ENCODE results near the gene MAL.
A peak's percentile ranks its signal among the peaks of the same experiment; 100 is the strongest.

The MAL gene

GRCh38 chr2:95010718-95011117 lies 14.8 kb upstream of the MAL start:
- Histone ChIP-seq H3K9me3 (ENCODE audit: insufficient read depth, low read depth, low read length) (no peaks in the 10 kb centered on the region), H3K4me2 (ENCODE audit: low read depth, low read length, poor library complexity, severe bottlenecking) (no peak overlapping the region), H3K9me2 (replicated peaks; ENCODE audit: low read depth, low read length) (no peaks in the 10 kb centered on the region), H2AFZ (ENCODE audit: low read length) (no peak overlapping the region), H3K9ac (ENCODE audit: low read depth, low read length, poor library complexity, severe bottlenecking) (no peak overlapping the region), H3K36me3 (ENCODE audit: insufficient read depth, low read length) (no peaks in the 10 kb centered on the region), H3F3A (ENCODE audit: low read depth) (no peaks in the 10 kb centered on the region), H4K20me1 (ENCODE audit: insufficient read depth, low read length, poor library complexity, severe bottlenecking) (no peaks in the 10 kb centered on the region), H3K4me1 (ENCODE audit: insufficient read depth, low read length, poor library complexity, severe bottlenecking) (peaks cover 41% of the 10 kb centered on the region), H3K27me3 (ENCODE audit: insufficient read depth, low read length, poor library complexity, severe bottlenecking) (no peaks in the 10 kb centered on the region), H3K4me3 (ENCODE audit: low read length, poor library complexity, severe bottlenecking) (no peak overlapping the region), H3K79me2 (ENCODE audit: insufficient read depth, low read length) (no peaks in the 10 kb centered on the region)
- TF ChIP-seq CTCF (conservative IDR thresholded peaks at IDR 0.05; ENCODE audit: low read length) = no peak
- TF ChIP-seq EZH2phosphoT487 (IDR thresholded peaks at IDR 0.05; ENCODE audit: borderline replicate concordance) = no peak

- H3F3A ChIP-seq (ENCODE audit: low read depth) = no peaks in the 10 kb centered on the region
- H3K4me3 ChIP-seq (ENCODE audit: low read length, poor library complexity, severe bottlenecking) = peak overlapping the region; percentile 26
- peak overlapping the region; percentile 59 for H3K4me2 ChIP-seq (ENCODE audit: low read depth, low read length, poor library complexity, severe bottlenecking)
- H3K27me3 ChIP-seq (ENCODE audit: insufficient read depth, low read length, poor library complexity, severe bottlenecking) = no peaks in the 10 kb centered on the region
- H4K20me1 ChIP-seq (ENCODE audit: insufficient read depth, low read length, poor library complexity, severe bottlenecking) = no peaks in the 10 kb centered on the region
- H2AFZ ChIP-seq (ENCODE audit: low read length) = no peak overlapping the region; the same call in 1 of the 2 replicates
- no peaks in the 10 kb centered on the region for H3K9me2 ChIP-seq (replicated peaks; ENCODE audit: low read depth, low read length)
- no peaks in the 10 kb centered on the region for H3K9me3 ChIP-seq (ENCODE audit: insufficient read depth, low read depth, low read length)
- H3K36me3 ChIP-seq (ENCODE audit: insufficient read depth, low read length) = no peaks in the 10 kb centered on the region
- H3K79me2 ChIP-seq (ENCODE audit: insufficient read depth, low read length) = no peaks in the 10 kb centered on the region
- H3K4me1 ChIP-seq (ENCODE audit: insufficient read depth, low read length, poor library complexity, severe bottlenecking) = peaks cover 36% of the 10 kb centered on the region
- TF ChIP-seq CTCF (conservative IDR thresholded peaks at IDR 0.05; ENCODE audit: low read length) = no peak
- peak overlapping the region; percentile 43 for H3K9ac ChIP-seq (ENCODE audit: low read depth, low read length, poor library complexity, severe bottlenecking)
Observed at GRCh38 chr2:95012881-95013550, 12.5 kb upstream of the MAL start.

GRCh38 chr2:95013726-95014125 lies 11.8 kb upstream of the MAL start:
- no peaks in the 10 kb centered on the region for H3F3A ChIP-seq (ENCODE audit: low read depth)
- H3K4me2 ChIP-seq (ENCODE audit: low read depth, low read length, poor library complexity, severe bottlenecking) = peak overlapping the region; percentile 59
- no peaks in the 10 kb centered on the region for H4K20me1 ChIP-seq (ENCODE audit: insufficient read depth, low read length, poor library complexity, severe bottlenecking)
- no peaks in the 10 kb centered on the region for H3K27me3 ChIP-seq (ENCODE audit: insufficient read depth, low read length, poor library complexity, severe bottlenecking)
- no peak overlapping the region for H3K4me3 ChIP-seq (ENCODE audit: low read length, poor library complexity, severe bottlenecking)
- H3K79me2 ChIP-seq (ENCODE audit: insufficient read depth, low read length) = no peaks in the 10 kb centered on the region
- no peaks in the 10 kb centered on the region for H3K9me2 ChIP-seq (replicated peaks; ENCODE audit: low read depth, low read length)
- no peak for TF ChIP-seq CTCF (conservative IDR thresholded peaks at IDR 0.05; ENCODE audit: low read length)
- no peaks in the 10 kb centered on the region for H3K9me3 ChIP-seq (ENCODE audit: insufficient read depth, low read depth, low read length)
- H3K4me1 ChIP-seq (ENCODE audit: insufficient read depth, low read length, poor library complexity, severe bottlenecking) = peaks cover 36% of the 10 kb centered on the region
- no peaks in the 10 kb centered on the region for H3K36me3 ChIP-seq (ENCODE audit: insufficient read depth, low read length)
- H2AFZ ChIP-seq (ENCODE audit: low read length) = no peak overlapping the region
- peak overlapping the region; percentile 43 for H3K9ac ChIP-seq (ENCODE audit: low read depth, low read length, poor library complexity, severe bottlenecking)
